K562 (cell line): ENCODE measurements around the gene TIMP2. TPM values are rescaled to one million over a fixed set of nuclear protein-coding genes. Genes with fewer than 3 reads are reported as not detected.
A peak's percentile ranks its signal among the peaks of the same experiment; 100 is the strongest.

ENCODE experiments used
- BRD4 ChIP-seq: fragments of 200-600 bp; sonication (generic); IDR thresholded peaks from 2 replicates; pipeline ENCODE4 v1.6.1; 2017; ENCODE audit warnings: inconsistent platforms
- CHD2 ChIP-seq: IDR thresholded peaks from 2 replicates; pipeline ENCODE4 v1.6.1; 2011; ENCODE audit warnings: low read depth, low read length
- CSDE1 ChIP-seq, 2 experiments: fragments of 450-650 bp; IDR thresholded peaks; 2 replicates each; pipeline ENCODE4 v1.6.1; 2016; ENCODE audit warnings: mild to moderate bottlenecking in 1 of 2
- FOXJ3 ChIP-seq: sonication (generic); formaldehyde crosslinking; IDR thresholded peaks from 2 replicates; pipeline ENCODE4 v1.4.0; 2020; ENCODE audit warnings: mild to moderate bottlenecking, missing genetic modification reagents
- HDAC3 ChIP-seq: fragments of 450-650 bp; IDR thresholded peaks from 2 replicates; pipeline ENCODE4 v1.6.1; 2018; ENCODE audit warnings: borderline replicate concordance, mild to moderate bottlenecking, moderate library complexity; ENCODE audit not compliant: partially characterized antibody
- HSF4 ChIP-seq: fragments of 250-450 bp; sonication (Bioruptor Pico); IDR thresholded peaks from 2 replicates; pipeline ENCODE4 v2.1.2; 2022; ENCODE audit warnings: mild to moderate bottlenecking, moderate library complexity, borderline replicate concordance
- ID3 ChIP-seq, 2 experiments: fragments of 250-450 bp in 1 of 2; fragments of 450-650 bp in 1 of 2; sonication (Bioruptor Pico) in 1 of 2; IDR thresholded peaks; 2 replicates each; pipeline versions ENCODE4 v1.6.1 to v1.8.0; 2016 to 2021; ENCODE audit warnings: mild to moderate bottlenecking in 2 of 2, moderate library complexity in 2 of 2, missing compliant biosample characterization in 1 of 2, missing genetic modification characterization in 1 of 2
- NCOR1 ChIP-seq: fragments of 450-650 bp; IDR thresholded peaks from 2 replicates; pipeline ENCODE4 v1.6.1; 2016; ENCODE audit warnings: mild to moderate bottlenecking, moderate library complexity
- PCBP2 ChIP-seq: fragments of 200-400 bp; formaldehyde crosslinking; IDR thresholded peaks from 2 replicates; pipeline ENCODE4 v1.6.1; 2018; ENCODE audit warnings: low read length, low read depth, mild to moderate bottlenecking, moderate library complexity; ENCODE audit not compliant: poor library complexity, severe bottlenecking
- SIX5 ChIP-seq, 2 experiments: IDR thresholded peaks; 2 replicates each; pipeline ENCODE4 v1.6.1; 2011; ENCODE audit warnings: low read length in 2 of 2, borderline replicate concordance in 1 of 2, low read depth in 1 of 2, mild to moderate bottlenecking in 1 of 2, moderate library complexity in 1 of 2; ENCODE audit not compliant: insufficient read depth in 1 of 2
- TCF15 ChIP-seq: fragments of 250-450 bp; sonication (Bioruptor Pico); IDR thresholded peaks from 2 replicates; pipeline ENCODE4 v1.8.0; 2022; ENCODE audit warnings: moderate library complexity, mild to moderate bottlenecking, inconsistent platforms
- ZNF436 ChIP-seq: fragments of 250-450, 450-650 bp; sonication (Bioruptor Pico); formaldehyde crosslinking; IDR thresholded peaks from 2 replicates; pipeline ENCODE4 v1.7.0; 2020; ENCODE audit warnings: mild to moderate bottlenecking
- ZNF609 ChIP-seq: sonication (generic); formaldehyde crosslinking; IDR thresholded peaks from 2 replicates; pipeline ENCODE4 v1.8.1; 2023; ENCODE audit warnings: missing genetic modification reagents, mild to moderate bottlenecking, borderline replicate concordance
- ZNF639 ChIP-seq, 2 experiments: fragments of 200-800 bp in 1 of 2; sonication (Bioruptor generic) in 1 of 2; sonication (generic) in 1 of 2; formaldehyde crosslinking in 1 of 2; IDR thresholded peaks in 1 of 2; conservative IDR thresholded peaks in 1 of 2; 2 replicates each; pipeline versions ENCODE4 v1.5.0 to v1.6.1; 2016 to 2020; ENCODE audit warnings: missing compliant biosample characterization in 1 of 2, missing genetic modification characterization in 1 of 2, missing genetic modification reagents in 1 of 2
- ZNF77 ChIP-seq: fragments of 250-450 bp; sonication (Bioruptor Pico); IDR thresholded peaks from 2 replicates; pipeline ENCODE4 v1.5.0; 2020
- ZNF79 ChIP-seq: fragments of 250-450 bp; sonication (Bioruptor Pico); IDR thresholded peaks from 2 replicates; pipeline ENCODE4 v1.4.0; 2020; ENCODE audit warnings: low read depth, mild to moderate bottlenecking, moderate library complexity
- polyA plus RNA-seq, 8 experiments: library from polyadenylated mRNA; depleted of rRNA in 4 of 8; stranded (reverse) in 5 of 8; unstranded in 3 of 8; fragments of >200 nt; fragmentation: Nextera tagmentation in 2 of 8; fragmentation: Illumina TruSeq in 1 of 8; extraction: Ambion mirVana in 2 of 8; extraction: Trizol in 1 of 8; gene quantifications; 2 replicates each; pipeline versions ENCODE4 v1.2.1 to v1.2.3, GENCODE V29; 2011 to 2014; ENCODE audit warnings: inconsistent platforms in 1 of 8, missing spikeins in 1 of 8
- total RNA-seq, 7 experiments: library from RNA; depleted of rRNA in 6 of 7; stranded (reverse); fragments of >200 nt in 6 of 7; fragmentation: Illumina TruSeq in 2 of 7; extraction: Trizol in 2 of 7; gene quantifications; 2 replicates each; pipeline versions ENCODE4 v1.2.1 to v1.2.3, GENCODE V29; 2011 to 2021; ENCODE audit warnings: low replicate concordance in 1 of 7

The TIMP2 gene
- total and polyA plus RNA-seq, 9 of the 15 experiments (the other 6 are each of a cell fraction or from before 2014, with no cell fraction given), result 0.55 TPM; not detected in 8

- TF ChIP-seq SIX5 (IDR thresholded peaks at IDR 0.05; ENCODE audit: borderline replicate concordance in 1 of 2, insufficient read depth in 1 of 2, low read depth in 1 of 2, low read length in 2 of 2) (no peak), ZNF639 (CRISPR knock-in tag; conservative IDR thresholded peaks at IDR 0.05 in 1 of 2, IDR thresholded peaks at IDR 0.05 in 1 of 2) (peak in 1 of 2 experiments; percentile 84; a peak in 1 of 4 replicates), HDAC3 (no peak), ZNF77 (CRISPR knock-in tag) (no peak), TCF15 (CRISPR knock-in tag) (no peak), FOXJ3 (CRISPR knock-in tag) (no peak), BRD4 (0 out of 2 replicates have a peak, but pooled peaks have one; percentile 70), CHD2 (no peak), PCBP2 (no peak), NCOR1 (no peak), ZNF79 (CRISPR knock-in tag) (no peak), HSF4 (no peak), ZNF609 (CRISPR knock-in tag) (no peak), CSDE1 (IDR thresholded peaks at IDR 0.05) (no peak), ID3 (CRISPR knock-in tag; IDR thresholded peaks at IDR 0.05) (no peak), ID3 (tag; IDR thresholded peaks at IDR 0.05) (no peak), ZNF436 (no peak)
These were observed 84.7 kb downstream of the TIMP2 start (continued) for GRCh38 chr17:78840530-78840779.
